Epithelial cell of umbilical artery (primary cell): Measurements from ENCODE around the gene NCAPG. TPM values are rescaled to one million over a fixed set of nuclear protein-coding genes. Genes with fewer than 3 reads are reported as not detected.

ENCODE experiments used
- total RNA-seq: library from RNA; depleted of rRNA; stranded (reverse); fragments of >200 nt; gene quantifications from 2 replicates; pipeline ENCODE4 v1.2.3, GENCODE V29; 2014

The NCAPG gene, protein sequence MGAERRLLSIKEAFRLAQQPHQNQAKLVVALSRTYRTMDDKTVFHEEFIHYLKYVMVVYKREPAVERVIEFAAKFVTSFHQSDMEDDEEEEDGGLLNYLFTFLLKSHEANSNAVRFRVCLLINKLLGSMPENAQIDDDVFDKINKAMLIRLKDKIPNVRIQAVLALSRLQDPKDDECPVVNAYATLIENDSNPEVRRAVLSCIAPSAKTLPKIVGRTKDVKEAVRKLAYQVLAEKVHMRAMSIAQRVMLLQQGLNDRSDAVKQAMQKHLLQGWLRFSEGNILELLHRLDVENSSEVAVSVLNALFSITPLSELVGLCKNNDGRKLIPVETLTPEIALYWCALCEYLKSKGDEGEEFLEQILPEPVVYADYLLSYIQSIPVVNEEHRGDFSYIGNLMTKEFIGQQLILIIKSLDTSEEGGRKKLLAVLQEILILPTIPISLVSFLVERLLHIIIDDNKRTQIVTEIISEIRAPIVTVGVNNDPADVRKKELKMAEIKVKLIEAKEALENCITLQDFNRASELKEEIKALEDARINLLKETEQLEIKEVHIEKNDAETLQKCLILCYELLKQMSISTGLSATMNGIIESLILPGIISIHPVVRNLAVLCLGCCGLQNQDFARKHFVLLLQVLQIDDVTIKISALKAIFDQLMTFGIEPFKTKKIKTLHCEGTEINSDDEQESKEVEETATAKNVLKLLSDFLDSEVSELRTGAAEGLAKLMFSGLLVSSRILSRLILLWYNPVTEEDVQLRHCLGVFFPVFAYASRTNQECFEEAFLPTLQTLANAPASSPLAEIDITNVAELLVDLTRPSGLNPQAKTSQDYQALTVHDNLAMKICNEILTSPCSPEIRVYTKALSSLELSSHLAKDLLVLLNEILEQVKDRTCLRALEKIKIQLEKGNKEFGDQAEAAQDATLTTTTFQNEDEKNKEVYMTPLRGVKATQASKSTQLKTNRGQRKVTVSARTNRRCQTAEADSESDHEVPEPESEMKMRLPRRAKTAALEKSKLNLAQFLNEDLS
- 39.3 and 61.1 TPM in 2 replicates for total RNA-seq

DNA sequence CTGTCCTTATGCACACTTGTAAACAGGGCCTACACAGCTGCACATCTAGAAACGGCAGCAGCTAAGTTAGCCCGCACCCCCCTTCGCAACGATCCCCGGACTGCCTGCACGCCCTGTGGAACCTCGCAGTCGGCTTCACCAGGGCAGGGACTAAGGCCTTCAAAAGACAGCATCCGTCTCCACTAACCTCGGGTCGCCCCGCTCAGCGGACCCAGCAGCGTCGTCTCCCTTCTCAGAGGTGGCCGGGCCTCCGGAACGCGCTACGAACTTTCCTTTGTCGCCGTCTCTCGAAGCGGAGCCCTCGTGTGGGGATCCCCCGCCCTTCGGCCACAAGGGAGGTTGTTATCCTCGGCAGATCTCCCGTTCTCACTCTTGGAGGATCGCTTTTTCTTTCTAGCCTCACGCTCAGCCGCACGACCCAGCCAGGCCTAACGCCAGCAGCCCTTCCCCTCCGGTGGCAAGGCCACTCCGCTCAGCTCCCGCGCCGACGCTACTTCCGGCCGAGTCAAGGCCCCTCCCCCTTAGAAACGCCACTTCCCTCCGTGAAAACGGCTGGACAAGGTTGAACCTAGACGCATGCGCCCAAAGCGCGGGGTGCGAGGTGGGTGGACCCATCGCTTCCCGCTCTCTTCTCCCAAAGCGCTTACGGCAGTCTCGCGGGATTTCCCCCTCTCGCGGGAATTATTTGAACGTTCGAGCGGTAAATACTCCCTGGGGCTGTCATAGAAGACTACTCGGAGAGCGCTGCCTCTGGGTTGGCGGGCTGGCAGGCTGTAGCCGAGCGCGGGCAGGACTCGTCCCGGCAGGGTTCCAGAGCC is at the start of gene NCAPG, which contains the start of gene DCAF16:
NCAPG (plus strand) TSS at position 720 of the 818 bp plus-strand sequence. CDS start 99 bp downstream, outside the sequence.
DCAF16 (minus strand) TSS at position 498 of the 818 bp plus-strand sequence. CDS start 6,616 bp downstream, outside the sequence.

DNA sequence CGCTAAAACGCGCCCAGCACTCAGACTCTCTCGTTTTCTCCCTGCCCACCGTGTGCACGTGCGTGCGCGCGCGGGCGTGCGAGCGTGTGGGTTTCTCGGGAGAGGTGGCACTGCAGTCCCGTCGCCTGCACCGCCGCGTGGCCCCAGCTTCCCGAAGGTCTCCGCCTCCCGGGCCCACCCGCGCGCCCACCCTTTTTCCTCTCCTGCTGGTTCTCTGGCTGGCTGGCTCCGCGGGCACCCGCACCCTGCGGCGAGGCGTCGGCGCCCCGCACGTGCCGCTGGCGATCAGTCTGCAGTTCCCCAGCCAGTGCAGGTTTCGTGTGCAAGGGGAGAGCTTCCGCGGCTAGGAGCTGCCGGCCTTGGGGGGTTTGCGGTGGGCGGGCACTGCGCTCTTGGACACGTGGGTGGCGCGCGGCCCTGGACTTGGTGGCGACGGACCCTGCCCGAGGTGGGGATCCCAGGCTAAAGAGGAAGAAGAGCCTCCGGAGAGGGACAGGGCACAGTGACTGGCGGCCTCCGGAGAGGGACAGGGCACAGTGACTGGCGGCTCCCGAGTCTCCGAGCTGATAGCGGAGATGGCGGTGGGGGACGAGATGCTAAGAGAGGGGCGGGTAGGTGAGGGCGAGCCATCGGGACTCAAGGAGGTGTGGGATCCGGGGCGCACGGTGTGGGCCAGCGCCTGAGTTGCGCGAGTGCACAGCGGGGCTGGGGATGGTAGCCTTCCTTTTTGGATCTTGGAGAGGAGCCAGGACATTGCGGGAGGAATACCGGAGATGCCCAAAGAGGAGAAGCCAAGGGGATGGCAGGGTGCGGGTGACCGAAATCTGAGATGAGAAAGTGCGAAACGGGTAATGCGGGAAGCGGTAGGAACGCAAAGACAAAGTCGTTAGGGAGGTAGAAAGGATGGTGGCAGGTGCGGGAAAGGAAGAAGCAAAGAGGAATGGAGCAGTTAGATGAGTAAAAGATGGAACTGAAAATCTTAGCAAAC is 29.2 kb upstream of the NCAPG start, which contains the start of gene FAM184B:
FAM184B (minus strand) TSS at position 322 of the 988 bp plus-strand sequence. CDS start 322 bp downstream, outside the sequence.

Other genes with a start within 250 kb of the NCAPG start
- 159 and 547 TPM in 2 replicates for gene LAP3, start 233.8 kb upstream of the NCAPG start, total RNA-seq
- 8.8 and 17.9 TPM in 2 replicates for gene MED28, start 196.3 kb upstream of the NCAPG start, total RNA-seq
- not detected in 2 replicates for gene FAM184B, start 29.4 kb upstream of the NCAPG start, total RNA-seq
- gene DCAF16, start 222 bp upstream of the NCAPG start, total RNA-seq: 21.8 and 27.2 TPM in 2 replicates
- gene LCORL, start 210.8 kb downstream of the NCAPG start, total RNA-seq: 13.0 and 23.9 TPM in 2 replicates